Activated CD8-positive, alpha-beta T cell treated with anti-CD3 and anti-CD28 coated beads, Interleukin-2, amount 10 ng/mL, durations not matched to agents 7 days and 5 days (primary cell): ENCODE measurements around the gene XPO5. TPM values are rescaled to one million over a fixed set of nuclear protein-coding genes. Genes with fewer than 3 reads are reported as not detected.
"Not testable (repeated sequence)": the region's sequence is repeated elsewhere in the genome, so short reads cannot be mapped to it uniquely, and the experiment has no call there.

Experiments used
- ATAC-seq: fragments of 150-1000 bp; cut with Tn5 transposase; one replicate; pipeline ENCODE4 v1.10.0; 2021; ENCODE audit warnings: moderate library complexity
- CTCF ChIA-PET: fragments of 350-600 bp; sonication (Branson Sonifier 250); formaldehyde crosslinking; loops from one replicate; lab custom pipeline; 2021; ENCODE audit warnings: antibody characterized with exemption; lab: Charles Lee
- POLR2A ChIA-PET: fragments of 350-600 bp; sonication (Branson Sonifier 250); formaldehyde crosslinking; loops from one replicate; lab custom pipeline; 2021; ENCODE audit warnings: antibody characterized with exemption; lab: Charles Lee
- DNase-seq: peaks from one replicate; pipeline ENCODE4 v3.0.0-alpha.2; 2020
- H3K27ac Mint-ChIP-seq: one replicate; pipeline ENCODE4 v1.8.0; 2021; ENCODE audit warnings: mild to moderate bottlenecking, mixed read lengths
- H3K27me3 Mint-ChIP-seq: one replicate; pipeline ENCODE4 v1.8.0; 2021; ENCODE audit warnings: low read depth, mixed read lengths
- H3K36me3 Mint-ChIP-seq: one replicate; pipeline ENCODE4 v1.8.0; 2021; ENCODE audit warnings: low read depth, mixed read lengths
- H3K4me1 Mint-ChIP-seq: one replicate; pipeline ENCODE4 v1.8.0; 2021; ENCODE audit warnings: low read depth, mixed read lengths
- H3K4me3 Mint-ChIP-seq: one replicate; pipeline ENCODE4 v1.8.0; 2021; ENCODE audit warnings: mild to moderate bottlenecking, mixed read lengths
- H3K9me3 Mint-ChIP-seq: one replicate; pipeline ENCODE4 v1.8.0; 2022; ENCODE audit warnings: mixed read lengths; ENCODE audit not compliant: insufficient read depth
- total RNA-seq, 2 experiments: library from RNA; stranded (reverse); gene quantifications; one replicate each; pipeline ENCODE4 v1.2.3, GENCODE V29; 2021

The XPO5 gene
- total RNA-seq, 2 experiments from 2014 or later = 57.6 to 62.1 TPM

DNA sequence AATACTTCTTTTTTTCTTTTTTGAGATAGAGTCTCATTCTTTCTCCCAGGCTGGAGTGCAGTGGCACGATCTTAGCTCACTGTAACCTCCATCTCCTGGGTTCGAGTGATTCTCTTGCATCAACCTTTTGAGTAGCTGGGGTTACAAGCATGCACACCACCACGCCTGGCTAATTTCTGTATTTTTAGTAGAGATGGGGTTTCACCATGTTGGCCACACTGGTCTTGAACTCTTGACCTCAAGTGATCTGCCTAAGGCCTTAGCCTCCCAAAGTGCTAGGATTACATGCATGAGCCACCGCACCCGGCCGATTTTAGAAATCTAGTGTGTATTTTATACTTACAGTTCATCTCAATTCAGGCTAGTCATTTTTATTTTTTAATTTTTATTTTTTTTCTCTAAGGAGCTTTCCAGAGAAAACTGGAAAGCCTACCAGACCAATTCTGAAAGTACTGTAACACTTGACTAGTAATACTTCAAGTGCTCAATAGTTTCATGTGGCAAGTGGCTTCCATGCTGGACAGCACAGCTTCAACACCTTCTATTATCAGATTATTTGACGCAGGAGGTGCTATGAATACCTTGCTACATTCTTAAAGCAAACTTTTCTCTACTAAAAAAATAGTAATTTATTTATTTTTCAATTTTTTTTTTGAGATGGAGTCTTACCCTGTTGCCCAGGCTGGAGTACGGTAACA lies 33.9 kb downstream of the XPO5 start:
- Mint-ChIP-seq H3K9me3 (no peaks in the 10 kb centered on the region), H3K4me3 (no peak overlapping the region), H3K36me3 (peaks cover 54% of the 10 kb centered on the region), H3K27ac (no peak overlapping the region), H3K27me3 (no peaks in the 10 kb centered on the region), H3K4me1 (peaks cover 2% of the 10 kb centered on the region)
- no peak for ATAC-seq
- DNase-seq = no peak
- POLR2A ChIA-PET = interaction anchor here (0.6 kb wide), 1 partner anchor 67 kb away, joined by 3 read pairs; no protein-coding TSS in a partner anchor
- CTCF ChIA-PET = no interaction called here

DNA sequence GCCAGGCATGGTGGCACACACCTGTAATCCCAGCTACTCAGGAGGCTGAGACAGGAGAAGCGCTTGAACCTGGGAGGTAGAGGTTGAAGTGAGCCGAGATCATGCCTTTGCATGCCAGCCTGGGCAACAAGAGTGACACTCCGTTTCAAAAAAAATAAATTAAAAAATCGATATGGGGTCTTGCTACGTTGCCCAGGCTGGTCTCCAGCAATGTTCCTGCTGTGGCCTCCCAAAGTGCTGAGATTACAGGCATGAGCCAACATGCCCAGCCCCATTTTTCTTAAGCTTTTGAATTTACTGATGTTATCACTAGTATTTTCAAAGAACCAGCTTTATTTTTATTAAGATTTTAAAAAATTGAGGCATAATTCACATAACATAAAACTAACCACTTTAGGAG lies 35.3 kb downstream of the XPO5 start:
- Mint-ChIP-seq H3K27me3 (no peaks in the 10 kb centered on the region), H3K27ac (no peak overlapping the region), H3K4me3 (no peak overlapping the region), H3K36me3 (peaks cover 44% of the 10 kb centered on the region), H3K4me1 (peaks cover 2% of the 10 kb centered on the region), H3K9me3 (no peaks in the 10 kb centered on the region)
- POLR2A ChIA-PET = interaction anchor here (1.5 kb wide), 1 partner anchor 15 kb away, joined by 4 read pairs; no protein-coding TSS in a partner anchor
- CTCF ChIA-PET = no interaction called here
- DNase-seq = no peak
- no peak for ATAC-seq

DNA sequence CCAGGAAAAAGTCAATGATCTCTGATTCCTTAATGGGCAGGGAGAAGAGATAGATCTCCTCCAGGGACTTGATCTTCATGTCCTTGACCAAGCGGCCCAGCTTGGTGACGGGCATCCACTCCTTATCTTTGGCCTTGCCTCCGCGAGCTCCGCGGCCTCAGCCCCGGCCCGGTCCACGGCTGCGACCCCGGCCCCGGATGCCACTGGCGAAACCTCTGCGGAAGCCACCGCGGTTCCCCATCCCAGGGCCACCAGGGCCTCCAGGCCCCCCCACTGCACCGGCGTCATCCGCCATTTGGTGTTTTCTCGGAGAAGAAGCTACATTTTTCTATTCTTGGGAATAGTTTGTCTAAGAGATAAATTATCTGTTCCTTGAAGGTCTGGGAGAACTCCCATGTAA lies 36.4 kb downstream of the XPO5 start:
- DNase-seq, ATAC-seq, H3K4me3 Mint-ChIP-seq, CTCF ChIA-PET, H3K27ac Mint-ChIP-seq, H3K9me3 Mint-ChIP-seq, H3K27me3 Mint-ChIP-seq, H3K4me1 Mint-ChIP-seq: not testable (repeated sequence)
- POLR2A ChIA-PET = interaction anchor here (1.5 kb wide), 1 partner anchor 14 kb away, joined by 4 read pairs; no protein-coding TSS in a partner anchor
- peaks cover 42% of the 10 kb centered on the region for H3K36me3 Mint-ChIP-seq

DNA sequence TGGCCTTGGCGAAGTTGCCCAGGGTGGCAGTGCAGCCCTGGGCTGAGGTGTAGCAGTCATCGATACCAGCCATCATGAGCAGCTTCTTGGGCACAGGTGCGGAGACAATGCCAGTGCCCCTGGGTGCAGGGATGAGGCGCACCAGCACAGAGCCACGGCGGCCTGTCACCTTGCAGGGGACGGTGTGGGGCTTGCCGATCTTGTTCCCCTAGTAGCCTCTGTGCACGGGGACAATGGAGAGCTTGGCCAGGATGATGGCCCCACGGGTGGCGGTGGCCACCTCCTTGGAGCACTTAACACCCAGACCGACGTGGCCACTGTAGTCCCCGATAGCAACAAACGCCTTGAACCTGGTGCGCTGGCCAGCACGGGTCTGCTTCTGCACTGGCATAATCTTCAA lies 36.9 kb downstream of the XPO5 start:
- H3K27me3 Mint-ChIP-seq, DNase-seq, H3K4me1 Mint-ChIP-seq, ATAC-seq, H3K27ac Mint-ChIP-seq, CTCF ChIA-PET, H3K9me3 Mint-ChIP-seq, H3K4me3 Mint-ChIP-seq: not testable (repeated sequence)
- POLR2A ChIA-PET = interaction anchor here (1.5 kb wide), 1 partner anchor 14 kb away, joined by 4 read pairs; no protein-coding TSS in a partner anchor
- peaks cover 40% of the 10 kb centered on the region for H3K36me3 Mint-ChIP-seq

DNA sequence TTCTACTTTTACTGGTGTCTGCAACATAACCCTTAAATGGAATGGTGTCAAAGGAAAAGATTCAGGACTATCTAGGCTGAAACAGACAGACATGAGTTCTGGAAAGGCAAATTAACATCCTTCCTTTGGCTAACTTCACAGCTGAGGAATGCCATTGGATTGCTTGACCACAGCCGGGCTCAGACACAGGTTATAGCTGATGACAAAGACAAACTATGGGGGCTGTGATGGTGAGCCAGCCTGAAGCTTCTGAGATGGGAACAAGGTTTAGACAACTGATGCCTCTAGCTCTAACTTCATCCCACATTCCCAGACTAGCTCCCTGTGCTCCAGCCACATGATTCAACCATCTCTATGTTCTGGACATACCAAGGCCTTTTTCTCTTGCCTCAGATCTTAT lies 43.6 kb downstream of the XPO5 start:
- DNase-seq = no peak
- no peak for ATAC-seq
- H3K36me3 Mint-ChIP-seq = peaks cover 48% of the 10 kb centered on the region
- H3K4me3 Mint-ChIP-seq = no peak overlapping the region
- H3K9me3 Mint-ChIP-seq = no peaks in the 10 kb centered on the region
- POLR2A ChIA-PET = interaction anchor here (1.7 kb wide), 1 partner anchor 16 kb away, joined by 3 read pairs; no protein-coding TSS in a partner anchor
- no peak overlapping the region for H3K27ac Mint-ChIP-seq
- no peaks in the 10 kb centered on the region for H3K4me1 Mint-ChIP-seq
- no peaks in the 10 kb centered on the region for H3K27me3 Mint-ChIP-seq
- CTCF ChIA-PET = interaction anchor here (1.1 to 1.6 kb wide), 2 partner anchors 26 to 76 kb away, joined by 3 to 5 read pairs; no protein-coding TSS in a partner anchor

DNA sequence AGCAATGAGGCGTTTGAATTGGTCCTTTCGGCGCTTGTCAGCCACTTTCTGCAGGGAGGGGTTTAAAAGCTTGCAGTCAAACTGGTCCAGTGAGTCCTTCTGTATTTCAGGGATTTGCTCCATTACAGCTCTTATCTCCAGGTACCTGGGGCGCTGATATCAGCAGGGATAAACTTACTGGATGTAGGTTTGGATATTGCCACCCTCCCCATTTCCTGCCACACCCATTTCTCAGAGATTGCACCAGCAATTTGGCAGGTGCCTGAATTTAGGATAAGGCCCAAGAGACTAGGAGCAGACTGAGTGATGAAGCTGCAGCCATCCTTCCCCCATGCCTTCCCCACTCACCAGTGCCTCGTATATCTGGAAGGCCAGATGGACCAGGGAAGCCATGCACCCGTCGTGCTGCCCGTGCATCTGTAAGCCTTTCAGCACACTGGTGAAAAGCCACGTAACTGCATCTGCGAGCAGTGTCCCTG lies 51.3 kb downstream of the XPO5 start:
- no peak for ATAC-seq
- ChIA-PET CTCF (no interaction called here), POLR2A (interaction anchor here (1.4 kb wide), 1 partner anchor 15 kb away, joined by 4 read pairs; no protein-coding TSS in a partner anchor)
- Mint-ChIP-seq H3K36me3 (peaks cover 70% of the 10 kb centered on the region), H3K4me3 (no peak overlapping the region), H3K27me3 (no peaks in the 10 kb centered on the region), H3K9me3 (no peaks in the 10 kb centered on the region), H3K27ac (peak overlapping the region; percentile 8), H3K4me1 (peaks cover 6% of the 10 kb centered on the region)
- no peak for DNase-seq

DNA sequence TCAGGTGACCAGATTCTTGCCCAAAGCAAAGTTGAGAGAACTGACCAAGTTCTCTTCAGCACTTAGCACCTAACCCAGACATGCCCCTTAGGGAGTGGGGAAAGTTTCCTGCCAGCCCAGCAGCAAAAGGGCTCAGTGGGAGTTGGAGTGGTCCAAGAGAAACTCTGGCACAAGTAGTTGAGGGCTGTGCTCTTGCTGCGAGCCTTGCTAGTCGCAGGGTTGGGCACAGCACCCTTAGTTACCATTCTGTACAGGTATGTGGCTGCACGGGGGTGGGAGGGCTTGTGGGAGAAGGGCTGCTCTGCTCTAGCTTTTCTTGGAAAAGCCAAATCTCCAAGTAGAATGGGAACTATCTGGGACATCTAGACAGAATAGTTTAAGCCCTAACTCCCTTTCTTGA lies 52.6 kb downstream of the XPO5 start:
- CTCF ChIA-PET = no interaction called here
- H3K4me1 Mint-ChIP-seq = peaks cover 6% of the 10 kb centered on the region
- H3K36me3 Mint-ChIP-seq = peaks cover 60% of the 10 kb centered on the region
- H3K9me3 Mint-ChIP-seq = no peaks in the 10 kb centered on the region
- ATAC-seq = no peak
- H3K27me3 Mint-ChIP-seq = no peaks in the 10 kb centered on the region
- POLR2A ChIA-PET = no interaction called here
- no peak overlapping the region for H3K27ac Mint-ChIP-seq
- H3K4me3 Mint-ChIP-seq = no peak overlapping the region
- no peak for DNase-seq

DNA sequence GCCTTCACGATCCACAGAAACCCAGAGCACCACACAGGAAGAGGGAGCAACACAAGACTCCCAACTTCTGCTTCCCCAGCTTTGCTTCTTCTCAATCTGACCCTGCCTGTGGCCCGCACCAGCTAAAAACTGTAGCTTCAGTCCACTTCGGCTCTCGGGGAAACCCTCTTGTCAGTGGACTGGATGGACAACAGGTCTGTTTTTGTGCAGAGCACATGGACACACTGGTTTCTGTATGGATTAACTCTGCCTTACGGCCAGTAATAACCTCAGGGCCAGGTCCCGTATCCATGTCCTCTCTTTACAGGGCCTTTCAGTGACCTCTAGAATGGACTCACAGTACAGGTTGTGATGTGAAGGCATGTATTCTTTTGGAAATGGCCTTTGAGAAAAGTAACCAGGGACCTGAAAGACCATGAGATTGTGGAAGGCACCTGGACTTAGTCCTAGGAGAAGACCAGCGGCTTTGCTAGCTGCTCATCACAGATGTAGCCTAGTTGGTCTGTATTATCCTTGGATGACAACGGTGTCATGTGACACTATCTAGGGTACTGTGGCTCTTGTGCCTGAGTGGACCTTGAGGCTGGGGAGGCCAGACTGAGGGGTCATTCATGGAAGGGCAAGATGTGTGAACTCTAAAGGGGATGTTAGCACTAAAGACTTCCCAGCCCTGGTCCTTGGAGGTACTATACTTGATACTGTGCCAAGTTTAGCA lies 53.1 kb downstream of the XPO5 start:
- peaks cover 6% of the 10 kb centered on the region for H3K4me1 Mint-ChIP-seq
- no peak overlapping the region for H3K4me3 Mint-ChIP-seq
- no peak for DNase-seq
- peaks cover 56% of the 10 kb centered on the region for H3K36me3 Mint-ChIP-seq
- POLR2A ChIA-PET = interaction anchor here (1.2 kb wide), 1 partner anchor 28 kb away, joined by 3 read pairs; no protein-coding TSS in a partner anchor
- H3K27me3 Mint-ChIP-seq = no peaks in the 10 kb centered on the region
- no peak for ATAC-seq
- no peaks in the 10 kb centered on the region for H3K9me3 Mint-ChIP-seq
- CTCF ChIA-PET = interaction anchor here (2.2 kb wide), 1 partner anchor 16 kb away, joined by 11 read pairs; no protein-coding TSS in a partner anchor
- H3K27ac Mint-ChIP-seq = no peak overlapping the region

DNA sequence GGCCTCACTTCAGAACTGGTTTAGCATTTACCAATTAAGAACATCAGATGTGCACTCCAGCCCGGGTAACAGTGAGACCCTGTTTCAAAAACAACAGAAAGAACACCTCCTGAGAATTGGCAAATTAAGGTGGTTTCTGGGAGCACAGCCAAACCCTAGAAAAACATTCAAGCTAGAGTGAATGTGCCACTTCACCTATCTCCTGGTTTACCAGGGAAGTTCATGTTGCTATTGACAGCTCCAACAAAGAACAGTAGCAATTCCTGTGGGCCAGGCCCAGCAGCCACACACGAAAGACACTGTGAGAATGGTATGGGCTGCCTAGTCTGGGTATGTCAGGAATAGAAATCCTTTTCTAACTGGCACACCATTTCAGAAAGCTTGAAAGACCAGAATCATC lies 54.0 kb downstream of the XPO5 start:
- H3K4me3 Mint-ChIP-seq = no peak overlapping the region
- CTCF ChIA-PET = interaction anchor here (2.2 kb wide), 1 partner anchor 15 kb away, joined by 11 read pairs; no protein-coding TSS in a partner anchor
- no peaks in the 10 kb centered on the region for H3K27me3 Mint-ChIP-seq
- peaks cover 48% of the 10 kb centered on the region for H3K36me3 Mint-ChIP-seq
- POLR2A ChIA-PET = interaction anchor here (1.2 kb wide), 1 partner anchor 27 kb away, joined by 3 read pairs; no protein-coding TSS in a partner anchor
- no peak overlapping the region for H3K27ac Mint-ChIP-seq
- no peaks in the 10 kb centered on the region for H3K9me3 Mint-ChIP-seq
- DNase-seq (no peak), ATAC-seq (no peak)
- H3K4me1 Mint-ChIP-seq = peaks cover 6% of the 10 kb centered on the region

DNA sequence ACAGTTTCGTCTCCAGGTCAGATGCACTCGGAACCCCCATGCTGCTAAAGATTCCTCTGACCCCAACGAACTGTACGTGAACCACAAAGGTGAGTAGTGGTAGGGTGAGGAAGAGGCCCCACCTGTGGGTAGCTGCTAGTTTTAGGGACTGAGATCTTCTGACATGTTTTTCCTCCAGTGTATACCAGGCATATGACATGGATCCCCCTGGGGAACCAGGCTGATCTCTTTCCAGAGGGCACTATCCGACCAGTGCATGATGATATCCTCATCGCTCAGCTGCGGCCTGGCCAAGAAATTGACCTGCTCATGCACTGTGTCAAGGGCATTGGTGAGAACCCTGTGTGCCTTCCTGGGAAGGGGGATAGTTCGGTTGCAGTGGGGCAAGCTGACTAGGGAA lies 55.7 kb downstream of the XPO5 start:
- peaks cover 38% of the 10 kb centered on the region for H3K36me3 Mint-ChIP-seq
- no peaks in the 10 kb centered on the region for H3K9me3 Mint-ChIP-seq
- ChIA-PET POLR2A (interaction anchor here (0.9 to 1.7 kb wide), 2 partner anchors 13 to 23 kb away, joined by 3 to 6 read pairs; no protein-coding TSS in a partner anchor), CTCF (interaction anchor here (5.3 kb wide), 1 partner anchor 14 kb away, joined by 43 read pairs; no protein-coding TSS in a partner anchor)
- no peaks in the 10 kb centered on the region for H3K27me3 Mint-ChIP-seq
- DNase-seq = no peak
- no peak for ATAC-seq
- H3K4me3 Mint-ChIP-seq = no peak overlapping the region
- no peak overlapping the region for H3K27ac Mint-ChIP-seq
- H3K4me1 Mint-ChIP-seq = peaks cover 19% of the 10 kb centered on the region

DNA sequence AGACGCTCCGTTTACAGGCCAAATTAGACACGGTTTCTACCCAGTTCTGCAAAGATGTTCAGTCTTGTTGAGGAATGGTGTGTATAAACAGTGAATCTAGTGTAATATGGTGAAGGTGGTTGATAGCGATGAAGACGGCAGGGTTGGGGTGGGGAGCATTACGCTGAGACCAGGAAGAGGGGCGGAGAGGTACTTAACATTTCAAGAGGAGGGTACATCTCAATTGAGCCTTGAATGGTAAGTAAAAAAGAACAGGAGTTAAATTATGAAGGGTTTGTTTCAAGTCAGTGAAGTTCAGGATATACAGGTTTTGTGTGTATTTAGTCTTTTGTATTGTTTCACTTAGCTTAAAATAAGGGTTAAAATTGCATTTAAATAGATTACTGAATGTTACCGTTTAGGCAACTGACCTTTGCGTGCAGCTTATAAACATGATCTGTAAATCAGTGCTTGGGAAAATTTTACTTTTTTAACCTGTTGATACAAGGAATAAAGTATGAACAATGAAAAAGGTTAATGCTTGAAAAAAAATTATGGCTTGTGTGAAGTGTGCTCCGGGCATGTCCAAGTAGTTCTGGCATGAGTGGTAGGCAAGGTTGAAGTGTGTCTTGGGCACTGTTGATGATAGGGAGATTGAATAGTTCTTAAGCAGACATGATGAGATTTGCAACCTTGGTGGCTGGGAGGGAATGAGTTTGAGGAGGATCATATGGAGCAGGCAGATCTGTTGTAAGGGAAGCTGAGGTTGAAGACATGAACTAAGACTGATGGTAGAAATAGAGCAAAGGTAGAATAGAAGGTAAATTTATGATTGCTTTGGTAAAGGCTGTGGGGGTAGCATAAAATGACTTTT lies 58.1 kb downstream of the XPO5 start:
- CTCF ChIA-PET = interaction anchor here (1.5 to 5.3 kb wide), 3 partner anchors 11 to 89 kb away, joined by 3 to 43 read pairs (median 3); no protein-coding TSS in a partner anchor
- no peak overlapping the region for H3K4me3 Mint-ChIP-seq

More for the DNA sequence above, 58.1 kb downstream of the XPO5 start:
- Mint-ChIP-seq H3K36me3 (peaks cover 35% of the 10 kb centered on the region), H3K27ac (no peak overlapping the region), H3K9me3 (no peaks in the 10 kb centered on the region), H3K27me3 (no peaks in the 10 kb centered on the region), H3K4me1 (peaks cover 22% of the 10 kb centered on the region)
- DNase-seq (no peak), ATAC-seq (peak; percentile 20)
- POLR2A ChIA-PET = interaction anchor here (0.8 to 1.9 kb wide), 10 partner anchors 10 to 112 kb away, joined by 3 to 9 read pairs (median 4); partner anchors contain the start of genes ABCC10, GTPBP2, POLH and XPO5
